HepG2 (cell line): ENCODE measurements around the gene PHC1. TPM values are rescaled to one million over a fixed set of nuclear protein-coding genes. Genes with fewer than 3 reads are reported as not detected.
A peak's percentile ranks its signal among the peaks of the same experiment; 100 is the strongest.

ENCODE experiments used
- ATAC-seq: fragments of 200-7000 bp; cut with Tn5 transposase; 3 replicates; pipeline ENCODE4 v1.9.1; 2020; ENCODE audit warnings: mild to moderate bottlenecking, moderate library complexity
- BruUV-seq: library from RNA; stranded (reverse); fragments of 400-500 nt; replicated peaks from 2 replicates; lab custom pipeline; 2021; lab: Mats Ljungman, UMichigan
- CTCF ChIA-PET: fragments of 300-600 bp; formaldehyde crosslinking; extraction: SDS; loops from one replicate; lab custom pipeline; 2021; ENCODE audit warnings: low total read pairs, inconsistent platforms, low intra/inter-chr PET ratio; lab: Yijun Ruan, JAX
- POLR2A ChIA-PET: fragments of 350-600 bp; sonication (Branson Sonifier 250); formaldehyde crosslinking; loops from one replicate; lab custom pipeline; 2020; ENCODE audit warnings: antibody characterized with exemption, inconsistent platforms; lab: Yijun Ruan, JAX
- DNase-seq: peaks from one replicate; pipeline ENCODE4 v3.0.0-alpha.2; 2015; ENCODE audit warnings: low spot score
- FAIRE-seq: peaks from 3 replicates; lab custom pipeline; 2011; peaks lifted over from hg19 to GRCh38; lab: Jason Lieb, UNC
- H2AFZ ChIP-seq: one replicate; pipeline ENCODE4 v1.6.1; 2011; ENCODE audit warnings: low read length, inconsistent platforms
- H3K27ac ChIP-seq: fragments of 300-600 bp; 3 replicates; pipeline ENCODE4 v1.8.0; 2011; ENCODE audit warnings: mixed run types, mild to moderate bottlenecking, mixed read lengths, low read length, inconsistent platforms; ENCODE audit not compliant: insufficient read depth; ENCODE audit errors: extremely low read length
- H3K27me3 ChIP-seq, 2 experiments: fragments of 200-600 bp in 1 of 2; 2 replicates in 1 of 2; 3 replicates in 1 of 2; pipeline versions ENCODE4 v1.6.0 to v1.8.0; 2011; ENCODE audit warnings: low read length in 2 of 2, mild to moderate bottlenecking in 2 of 2, moderate library complexity in 2 of 2, inconsistent platforms in 1 of 2; ENCODE audit not compliant: insufficient read depth in 2 of 2, control insufficient read depth in 1 of 2
- H3K36me3 ChIP-seq, 2 experiments: fragments of 200-600 bp in 1 of 2; replicated peaks in 1 of 2; 2 replicates in 1 of 2; 3 replicates in 1 of 2; pipeline versions ENCODE4 v1.5.1 to v1.8.0; 2011; ENCODE audit warnings: low read length in 2 of 2, inconsistent platforms in 1 of 2; ENCODE audit not compliant: insufficient read depth in 2 of 2, control insufficient read depth in 1 of 2
- H3K4me1 ChIP-seq: 2 replicates; pipeline ENCODE4 v1.5.1; 2012; ENCODE audit warnings: low read length, inconsistent platforms; ENCODE audit not compliant: insufficient read depth
- H3K4me2 ChIP-seq: 2 replicates; pipeline ENCODE4 v1.6.0; 2011; ENCODE audit warnings: low read depth, low read length, inconsistent platforms
- H3K4me3 ChIP-seq, 3 experiments: fragments of 200-600 bp in 1 of 3; sonication (generic), shearing (Covaris generic) in 1 of 3; replicated peaks in 1 of 3; 2 replicates each; pipeline ENCODE4 v1.5.1; 2011 to 2016; ENCODE audit warnings: low read length in 3 of 3, inconsistent platforms in 2 of 3, low read depth in 2 of 3, mild to moderate bottlenecking in 2 of 3, control low read depth in 1 of 3, mixed read lengths in 1 of 3; ENCODE audit not compliant: insufficient read depth in 1 of 3
- H3K79me2 ChIP-seq: one replicate; pipeline ENCODE4 v1.6.1; 2011; ENCODE audit warnings: low read length, inconsistent platforms; ENCODE audit not compliant: insufficient read depth
- H3K9ac ChIP-seq: 2 replicates; pipeline ENCODE4 v1.6.0; 2011; ENCODE audit warnings: mild to moderate bottlenecking, low read depth, low read length, inconsistent platforms; ENCODE audit not compliant: insufficient read depth
- H3K9me3 ChIP-seq: 2 replicates; pipeline ENCODE4 v1.5.1; 2012; ENCODE audit warnings: mild to moderate bottlenecking, low read length
- H4K20me1 ChIP-seq: 2 replicates; pipeline ENCODE4 v1.6.0; 2011; ENCODE audit warnings: inconsistent platforms, mild to moderate bottlenecking, low read length, moderate library complexity; ENCODE audit not compliant: insufficient read depth
- BCL3 ChIP-seq: sonication (generic); formaldehyde crosslinking; IDR thresholded peaks from 2 replicates; pipeline ENCODE4 v1.5.1; 2020; ENCODE audit warnings: mild to moderate bottlenecking, missing genetic modification reagents, moderate library complexity
- CCDC6 ChIP-seq: sonication (generic); formaldehyde crosslinking; IDR thresholded peaks from 2 replicates; pipeline ENCODE4 v1.8.1; 2022; ENCODE audit warnings: mild to moderate bottlenecking, missing genetic modification reagents, moderate library complexity
- CREB1 ChIP-seq, 2 experiments: fragments of 450-650 bp in 1 of 2; IDR thresholded peaks; 2 replicates each; pipeline ENCODE4 v1.6.1; 2016 to 2017; ENCODE audit warnings: control low read depth in 1 of 2, mild to moderate bottlenecking in 1 of 2, missing compliant biosample characterization in 1 of 2, missing genetic modification characterization in 1 of 2
- MIER2 ChIP-seq: IDR thresholded peaks from 2 replicates; pipeline ENCODE4 v1.6.1; 2016; ENCODE audit warnings: missing biosample characterization, missing genetic modification reagents
- NFIC ChIP-seq: IDR thresholded peaks from 2 replicates; pipeline ENCODE4 v1.6.1; 2012; ENCODE audit warnings: mild to moderate bottlenecking, low read length, inconsistent platforms
- ONECUT2 ChIP-seq: sonication (generic); formaldehyde crosslinking; IDR thresholded peaks from 2 replicates; pipeline ENCODE4 v1.4.0; 2020; ENCODE audit warnings: missing genetic modification reagents
- RFX3 ChIP-seq: IDR thresholded peaks from 2 replicates; pipeline ENCODE4 v1.6.1; 2016; ENCODE audit warnings: missing biosample characterization, missing genetic modification reagents
- SMARCC2 ChIP-seq: fragments of 450-650 bp; IDR thresholded peaks from 2 replicates; pipeline ENCODE4 v1.6.1; 2017; ENCODE audit warnings: antibody characterized with exemption, mild to moderate bottlenecking
- ZFY ChIP-seq: sonication (generic); formaldehyde crosslinking; IDR thresholded peaks from 2 replicates; pipeline ENCODE4 v1.4.0; 2020; ENCODE audit warnings: missing genetic modification reagents
- ZNF331 ChIP-seq: sonication (generic); formaldehyde crosslinking; IDR thresholded peaks from 2 replicates; pipeline ENCODE4 v1.4.0; 2020; ENCODE audit warnings: missing genetic modification reagents
- ZNF704 ChIP-seq: sonication (generic); formaldehyde crosslinking; IDR thresholded peaks from 2 replicates; pipeline ENCODE4 v1.8.1; 2023; ENCODE audit warnings: mild to moderate bottlenecking, inconsistent platforms, moderate library complexity, missing genetic modification reagents, borderline replicate concordance
- WGBS: methylation state at CpG from one replicate; pipeline ENCODE4 v1.1.6; 2017; ENCODE audit warnings: low lambda C conversion rate; 5-methylcytosine and 5-hydroxymethylcytosine counted together
- in situ Hi-C: cut with HindIII; loops from 2 replicates; pipeline ENCODE4 v1.10.0; 2017; ENCODE audit warnings: low pct_unique_long_range_greater_than_20kb; ENCODE audit not compliant: extremely low pct_ligation_motif_present
- intact Hi-C: fragments of 100-400 bp; cut with micrococcal nuclease; formaldehyde crosslinking; loops from one replicate; pipeline ENCODE4 v1.10.0; 2022; ENCODE audit not compliant: unreplicated experiment
- polyA plus RNA-seq, 8 experiments: library from polyadenylated mRNA; depleted of rRNA in 3 of 8; stranded (reverse) in 7 of 8; unstranded in 1 of 8; fragments of >200 nt; fragmentation: Illumina TruSeq in 4 of 8; extraction: Trizol in 4 of 8; gene quantifications; 2 replicates each; pipeline versions ENCODE4 v1.2.1 to v1.2.3, GENCODE V29; 2011 to 2016; ENCODE audit warnings: low read depth in 4 of 8, missing spikeins in 1 of 8, mixed read lengths in 1 of 8; ENCODE audit not compliant: insufficient read depth in 1 of 8
- total RNA-seq, 5 experiments: library from RNA; depleted of rRNA; stranded (reverse); fragments of >200 nt; fragmentation: Illumina TruSeq; extraction: Trizol; gene quantifications; 2 replicates each; pipeline ENCODE4 v1.2.3, GENCODE V29; 2016; ENCODE audit warnings: low read depth in 1 of 5

Gene PHC1
- total and polyA plus RNA-seq, 2 of the 13 experiments (the other 11 are each of a cell fraction or from before 2014, with no cell fraction given), result 9.4 to 35.0 TPM

DNA sequence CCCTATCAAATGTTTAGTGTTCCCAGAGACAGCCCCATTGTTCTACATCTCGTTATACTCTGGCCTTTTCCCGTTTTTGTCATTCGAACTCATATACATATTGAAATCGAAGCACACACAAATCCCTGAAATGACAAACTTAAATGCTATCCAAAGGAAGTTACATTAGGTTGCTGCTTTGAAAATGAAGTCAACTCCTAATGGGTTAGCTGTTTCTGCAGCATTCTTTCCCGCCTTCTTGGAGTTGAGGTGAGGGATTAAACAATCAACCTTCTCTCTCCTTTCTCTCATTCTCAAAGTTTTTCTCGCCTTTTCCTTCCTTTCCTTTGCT lies 642 bp upstream of the PHC1 start:
- in situ Hi-C loops (no loop called here), intact Hi-C loops (loop anchor here (5.0 kb wide), 2 partner anchors 34 to 124 kb away; partner anchors contain the start of gene M6PR)
- FAIRE-seq, result no peak
- H2AFZ ChIP-seq, result peak overlapping the region; percentile 100
- no TSS peak for BruUV-seq
- no peaks in the 10 kb centered on the region for H3K79me2 ChIP-seq
- peak overlapping the region; percentile 62; the same call in 1 of the 2 replicates for H3K9ac ChIP-seq
- ChIA-PET POLR2A (no interaction called here), CTCF (no interaction called here)
- peak overlapping the region; percentile 80 for H3K4me2 ChIP-seq
- peak overlapping the region; percentile 67 to 85 (median 69); a peak in 5 of 6 replicates for H3K4me3 ChIP-seq
- H3K36me3 ChIP-seq, result no peaks in the 10 kb centered on the region
- no peak for TF ChIP-seq CREB1 (IDR thresholded peaks at IDR 0.05)
- no peak for TF ChIP-seq CREB1 (CRISPR knock-in tag; IDR thresholded peaks at IDR 0.05)
- TF ChIP-seq CCDC6 (CRISPR knock-in tag), result 0 out of 2 replicates have a peak, but pooled peaks have one; percentile 34
- no peaks in the 10 kb centered on the region for H4K20me1 ChIP-seq
- no peak for DNase-seq
- WGBS, result 56% methylated on average over 6 of the region's 6 CpGs
- H3K27ac ChIP-seq, result peak overlapping the region; percentile 44
- ATAC-seq, result no peak
- peaks cover 0 to 2% of the 10 kb centered on the region in 2 experiments; a peak in 3 of 5 replicates for H3K27me3 ChIP-seq
- peaks cover 27% of the 10 kb centered on the region for H3K4me1 ChIP-seq
- H3K9me3 ChIP-seq, result no peaks in the 10 kb centered on the region

- intact Hi-C loops, result loop anchor here (5.0 kb wide), 2 partner anchors 32 to 122 kb away; partner anchors contain the start of gene M6PR
- POLR2A ChIA-PET, result interaction anchor here (1.9 kb wide), 1 partner anchor 34 kb away, joined by 16 read pairs; the partner anchor contains the start of gene M6PR
- BruUV-seq, result no TSS peak
- TF ChIP-seq NFIC (no peak), MIER2 (CRISPR knock-in tag) (no peak), ZNF331 (CRISPR knock-in tag) (peak; percentile 37; the same call in 1 of the 2 replicates), BCL3 (CRISPR knock-in tag) (0 out of 2 replicates have a peak, but pooled peaks have one; percentile 22), ZFY (peak; percentile 29; the same call in 1 of the 2 replicates), RFX3 (CRISPR knock-in tag) (no peak), SMARCC2 (no peak), ONECUT2 (no peak), ZNF704 (no peak)
These were observed 612 bp downstream of the PHC1 start for GRCh38 chr12:8914716-8915526.

More at GRCh38 chr12:8914716-8915526, 612 bp downstream of the PHC1 start:
- Histone ChIP-seq H3K79me2 (no peaks in the 10 kb centered on the region), H4K20me1 (no peaks in the 10 kb centered on the region), H3K4me1 (peaks cover 27% of the 10 kb centered on the region), H3K9ac (peak overlapping the region; percentile 54; the same call in 1 of the 2 replicates), H2AFZ (peak overlapping the region; percentile 99), H3K27me3 (no peaks in the 10 kb centered on the region; a peak in 1 of 5 replicates), H3K4me3 (peak overlapping the region; percentile 76 to 96 (median 79)), H3K27ac (no peak overlapping the region), H3K36me3 (no peaks in the 10 kb centered on the region; a peak in 1 of 5 replicates), H3K4me2 (peak overlapping the region; percentile 93), H3K9me3 (no peaks in the 10 kb centered on the region)
- 7% methylated on average over 18 of the region's 35 CpGs for whole genome bisulfite sequencing
- ATAC-seq (peak; percentile 90), DNase-seq (peak; percentile 24), FAIRE-seq (no peak)
- CTCF ChIA-PET, result no interaction called here
- in situ Hi-C loops, result no loop called here
